Tongue (tissue), 2 donors: ENCODE results near the gene LRBA. TPM values are rescaled to one million over a fixed set of nuclear protein-coding genes. Genes with fewer than 3 reads are reported as not detected.

Source experiments
- DNase-seq: peaks from one replicate; pipeline ENCODE4 v3.0.0-alpha.2; 2015
- total RNA-seq: library from RNA; depleted of rRNA; stranded (reverse); fragments of >200 nt; gene quantifications from one replicate; pipeline ENCODE4 v1.2.3, GENCODE V29; 2014

Gene LRBA
- total RNA-seq, 1 donor from 2014 or later: 73.0 TPM

GRCh38 chr4:150315691-150316090, 699.4 kb downstream of the LRBA start:
- no peak for DNase-seq

DNA sequence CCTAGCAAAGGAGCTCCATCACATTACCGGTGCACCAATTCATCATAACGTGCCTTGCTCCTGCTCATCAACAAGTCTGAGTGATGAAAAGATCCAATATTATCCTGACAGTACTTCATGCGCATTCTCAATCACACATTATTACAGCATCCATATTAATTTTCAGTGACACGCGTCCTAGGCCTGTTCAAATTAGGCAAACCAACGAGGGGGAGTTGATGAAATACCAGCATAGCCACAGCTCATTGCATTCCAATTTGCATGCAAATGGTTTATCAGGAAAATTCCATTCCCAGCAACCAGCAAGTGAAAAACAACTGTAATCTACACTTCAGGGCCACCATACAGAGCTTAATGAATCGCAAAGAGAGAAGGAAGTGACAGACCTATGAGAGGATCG, 699.9 kb downstream of the LRBA start:
- DNase-seq: no peak

DNA sequence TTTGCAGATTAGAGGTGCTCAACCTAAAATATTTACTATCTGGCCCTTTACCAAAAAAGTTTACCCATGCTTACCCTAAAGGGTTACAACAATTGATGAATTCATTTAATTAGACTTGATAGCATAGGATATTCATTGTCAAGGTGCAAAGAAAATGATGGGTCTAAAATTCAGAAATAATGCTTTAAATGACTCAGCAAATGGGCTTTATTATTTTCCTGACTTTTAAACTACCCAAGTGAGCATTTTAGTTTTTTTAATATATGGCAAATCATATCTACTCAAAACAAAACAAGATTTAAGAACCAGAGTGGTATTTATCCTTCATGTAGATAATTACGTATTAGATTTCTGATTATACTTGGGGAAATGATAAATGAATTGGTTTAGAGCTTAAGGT, 701.1 kb downstream of the LRBA start:
- no peak for DNase-seq

- DNase-seq: no peak
Observed at GRCh38 chr4:150310159-150310895, 704.8 kb downstream of the LRBA start.

DNA sequence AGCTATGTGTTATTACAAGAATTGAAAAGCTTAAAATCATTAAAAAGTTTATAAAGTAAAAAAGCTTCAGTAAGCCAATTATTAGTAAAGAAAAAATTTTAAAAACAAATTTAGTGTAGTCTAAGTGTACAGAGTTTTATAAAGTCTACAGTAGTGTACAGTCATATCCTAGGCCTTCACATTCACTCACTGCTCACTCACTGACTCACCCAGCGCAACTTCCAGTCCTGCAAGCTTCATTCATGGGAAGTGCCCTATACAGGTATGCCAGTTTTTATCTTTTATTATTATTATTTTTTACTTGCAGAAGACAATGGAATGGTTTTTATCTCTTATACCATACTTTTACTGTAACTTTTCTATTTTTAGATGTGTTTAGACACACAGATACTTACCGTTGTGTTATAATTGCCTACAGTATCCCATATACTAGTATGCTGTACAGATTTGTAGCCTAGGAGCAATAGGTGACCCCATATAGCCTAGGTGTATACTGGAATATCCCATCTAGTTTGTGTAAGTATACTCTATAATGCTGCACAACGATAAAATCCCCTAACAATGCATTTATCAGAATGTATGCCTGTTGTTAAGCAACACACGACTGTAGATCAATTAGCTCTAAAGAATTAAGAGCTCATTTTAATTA, 706.1 kb downstream of the LRBA start:
- DNase-seq: no peak

GRCh38 chr4:150306719-150307118, 708.4 kb downstream of the LRBA start:
- DNase-seq: no peak

GRCh38 chr4:150305995-150306394, 709.1 kb downstream of the LRBA start:
- no peak for DNase-seq

- DNase-seq: no peak
Observed at GRCh38 chr4:150302553-150302952, 712.5 kb downstream of the LRBA start.

GRCh38 chr4:150299816-150300215, 715.3 kb downstream of the LRBA start:
- no peak for DNase-seq

DNA sequence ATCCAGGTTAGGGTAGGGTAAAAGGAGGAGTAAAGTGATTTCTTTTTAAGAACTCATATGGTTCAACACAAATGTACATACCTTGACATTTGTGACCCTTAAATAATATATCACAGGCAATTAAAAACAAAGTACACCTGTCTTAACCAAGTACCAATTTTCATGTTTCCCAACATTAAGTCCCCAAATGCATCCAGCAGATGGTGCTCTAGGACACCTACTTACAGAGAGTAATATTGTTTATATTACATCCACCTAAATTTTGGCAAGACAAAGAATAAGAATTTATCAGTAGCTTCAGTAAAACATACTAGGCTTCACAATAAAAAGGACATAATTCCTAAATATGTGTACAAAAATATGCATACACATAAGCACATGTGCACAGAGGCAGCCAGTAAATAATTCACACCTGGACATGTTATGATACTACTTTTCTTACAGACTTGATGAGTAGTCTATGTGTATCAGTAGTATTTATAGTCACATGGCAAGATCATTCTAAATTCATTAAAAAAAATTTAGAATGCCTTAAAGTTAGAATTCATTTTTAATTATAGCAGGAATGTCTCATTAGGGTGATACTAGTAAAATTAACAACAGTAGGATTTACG, 717.1 kb downstream of the LRBA start:
- peak; percentile 75 for DNase-seq

GRCh38 chr4:150289881-150290280, 725.2 kb downstream of the LRBA start:
- DNase-seq: peak; percentile 22

GRCh38 chr4:150289198-150289597, 725.9 kb downstream of the LRBA start:
- DNase-seq: no peak

GRCh38 chr4:150286656-150287055, 728.4 kb downstream of the LRBA start:
- no peak for DNase-seq

DNA sequence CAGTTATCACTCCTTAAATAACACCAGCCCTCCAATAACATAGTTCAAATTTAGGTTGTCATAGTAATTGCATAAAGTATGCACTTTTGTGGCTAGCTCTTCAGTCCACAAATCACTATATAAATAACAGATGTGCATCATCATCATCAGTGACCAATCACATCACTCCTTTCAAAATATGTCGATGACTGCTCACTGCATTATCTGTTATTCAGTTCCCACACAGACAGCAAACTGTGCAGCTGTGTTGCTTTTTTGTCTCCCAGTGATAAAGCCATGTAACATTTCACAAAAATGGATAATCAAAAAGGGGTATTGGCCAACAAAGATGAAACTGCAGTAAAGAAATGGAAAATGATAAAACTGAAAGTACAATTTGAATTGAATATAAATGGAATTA, 731.4 kb downstream of the LRBA start:
- DNase-seq: no peak

- DNase-seq: no peak
Observed at GRCh38 chr4:150280975-150281374, 734.1 kb downstream of the LRBA start.

DNA sequence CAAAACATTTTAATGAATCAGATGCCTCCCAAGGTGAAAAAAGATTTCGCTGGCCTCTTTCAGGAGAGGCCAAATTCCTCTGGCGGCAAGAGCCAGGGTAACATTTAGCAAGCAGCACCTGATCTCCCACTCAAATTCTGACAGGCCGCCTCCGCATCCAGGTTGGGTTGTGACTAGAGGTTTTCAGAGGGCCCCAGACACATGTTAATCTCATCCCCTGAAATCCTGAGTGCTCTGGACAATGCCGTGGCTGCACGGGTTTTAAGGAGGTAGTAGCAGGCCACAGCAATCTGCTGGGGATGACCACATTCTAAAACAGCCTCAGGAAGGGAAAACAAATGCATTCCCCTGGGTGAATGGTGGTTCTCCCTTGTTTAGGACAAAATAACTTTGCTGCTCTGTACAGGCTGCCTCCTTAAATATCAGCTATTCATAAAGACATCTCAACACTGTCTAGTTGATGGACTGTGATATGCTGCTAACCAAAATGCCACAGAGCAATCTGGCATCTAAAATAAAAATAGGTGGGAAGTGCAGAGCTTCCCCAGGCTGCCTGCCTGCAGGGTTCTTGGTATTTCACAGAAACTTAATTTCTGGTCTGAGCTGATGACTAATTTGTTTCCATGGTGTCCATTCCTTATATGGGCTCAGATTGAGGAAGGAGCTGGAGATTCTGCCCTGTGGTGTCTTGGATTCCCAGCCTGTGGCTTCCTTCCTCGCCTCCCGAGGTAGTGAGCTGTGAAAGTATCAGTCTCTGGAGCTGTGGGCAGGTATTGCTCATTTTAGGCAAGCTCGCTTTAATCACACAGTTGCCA, 734.8 kb downstream of the LRBA start:
- DNase-seq: no peak

DNA sequence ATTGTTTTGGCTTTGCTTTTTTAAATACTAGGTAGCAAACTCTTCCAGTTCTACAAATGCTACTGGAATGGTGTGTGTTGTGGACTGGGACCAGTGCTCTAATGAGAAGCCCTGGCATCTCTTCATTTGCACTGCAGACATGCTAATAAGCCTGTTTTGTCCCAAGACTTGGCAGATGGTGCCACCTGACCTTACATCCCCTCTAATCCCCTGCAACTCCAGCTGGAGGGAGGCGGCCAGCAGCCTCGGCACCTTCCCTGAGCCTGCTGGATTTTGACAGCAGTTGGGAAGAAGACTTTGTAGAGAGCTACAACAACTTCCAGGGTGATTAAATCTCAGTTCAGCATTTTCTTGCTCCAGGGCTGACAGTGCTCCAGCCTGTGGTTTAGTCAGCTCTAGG, 736.9 kb downstream of the LRBA start:
- DNase-seq: no peak

GRCh38 chr4:150268444-150268843, 746.6 kb downstream of the LRBA start:
- DNase-seq: no peak

GRCh38 chr4:150265806-150266205, 749.3 kb downstream of the LRBA start:
- no peak for DNase-seq

DNA sequence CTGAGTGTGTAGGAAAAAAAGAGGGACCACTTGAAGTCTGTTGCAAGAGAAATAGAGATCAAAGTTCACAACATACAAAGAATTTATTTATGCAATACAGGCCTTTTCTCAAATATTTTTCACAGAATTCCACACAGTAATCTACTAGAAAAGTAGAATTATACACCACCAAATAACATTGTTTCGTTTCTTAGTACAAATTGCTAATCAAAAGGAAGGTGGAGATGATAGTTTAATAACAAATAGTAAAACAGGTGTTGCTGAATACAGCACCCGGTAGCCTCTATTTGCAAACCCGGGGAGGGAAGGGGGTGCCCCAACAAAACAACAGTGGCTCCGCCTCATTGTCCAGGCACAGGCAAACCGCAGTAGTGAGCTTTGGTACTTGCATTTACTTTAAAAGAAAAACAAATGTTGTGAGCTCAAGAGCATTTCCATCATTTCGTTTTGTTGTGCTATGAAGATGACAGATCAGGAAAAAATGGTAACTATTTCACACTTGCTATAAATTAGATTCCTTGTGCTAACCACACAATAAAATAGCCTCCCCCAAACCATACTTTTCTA, 750.4 kb downstream of the LRBA start:
- DNase-seq: no peak

DNA sequence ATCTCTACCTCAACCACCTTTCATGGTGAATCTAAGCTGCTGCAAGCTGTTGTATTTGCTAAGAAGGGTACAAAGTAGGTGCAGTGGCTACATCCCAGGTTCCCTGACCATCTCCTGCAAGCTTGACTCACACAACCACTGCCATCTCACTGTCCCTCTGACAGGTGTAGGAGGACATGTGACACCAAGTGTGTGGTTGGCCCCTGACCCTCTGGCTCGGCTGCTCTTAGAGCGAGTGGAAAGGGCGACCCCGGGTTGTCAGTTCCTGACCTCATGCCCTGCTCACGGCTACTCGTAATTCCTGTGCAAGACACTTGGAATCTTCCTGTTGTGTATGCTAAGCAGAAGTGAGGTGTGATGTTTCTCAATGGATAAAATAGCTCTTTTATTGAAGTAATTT, 752.5 kb downstream of the LRBA start:
- no peak for DNase-seq

DNA sequence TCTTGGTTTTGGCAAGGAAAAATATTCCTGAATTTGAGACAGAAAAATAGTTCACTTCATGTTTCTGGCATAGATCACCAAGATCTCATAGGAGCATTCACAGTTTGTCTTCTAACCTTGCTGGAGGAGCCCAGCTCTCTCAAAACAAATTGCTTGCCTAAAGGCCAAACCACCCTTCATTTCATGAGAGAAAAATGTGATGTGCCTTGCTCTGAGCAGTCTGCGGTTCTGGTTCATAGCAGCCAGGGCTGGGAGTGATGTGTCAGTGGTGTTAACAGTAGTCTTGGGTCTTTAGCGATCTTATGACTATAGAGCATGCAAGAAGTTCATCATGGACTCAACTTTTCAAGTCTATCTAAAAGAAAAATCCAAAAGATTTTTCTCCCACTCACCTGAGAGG, 753.5 kb downstream of the LRBA start:
- no peak for DNase-seq
